Effector CD4-positive, alpha-beta T cell (primary cell): ENCODE measurements around the gene MPPED2.

Experiments
- DNase-seq: peaks from one replicate; pipeline ENCODE4 v3.0.0-alpha.2; 2020

Gene MPPED2

GRCh38 chr11:30447058-30447640, 139.0 kb downstream of the MPPED2 start:
- no peak for DNase-seq

GRCh38 chr11:30446520-30446919, 139.6 kb downstream of the MPPED2 start:
- no peak for DNase-seq

GRCh38 chr11:30445056-30445455, 141.1 kb downstream of the MPPED2 start:
- no peak for DNase-seq

GRCh38 chr11:30440510-30440909, 145.6 kb downstream of the MPPED2 start:
- no peak for DNase-seq

- no peak for DNase-seq
Measured at GRCh38 chr11:30436801-30437200, 149.4 kb downstream of the MPPED2 start.

- no peak for DNase-seq
Measured at GRCh38 chr11:30435488-30435887, 150.7 kb downstream of the MPPED2 start.

GRCh38 chr11:30434901-30435300, 151.3 kb downstream of the MPPED2 start:
- no peak for DNase-seq

- no peak for DNase-seq
Measured at GRCh38 chr11:30433831-30434230, 152.3 kb downstream of the MPPED2 start.

- no peak for DNase-seq
Measured at GRCh38 chr11:30432716-30433115, 153.4 kb downstream of the MPPED2 start.

GRCh38 chr11:30432178-30432577, 154.0 kb downstream of the MPPED2 start:
- no peak for DNase-seq

- no peak for DNase-seq
Measured at GRCh38 chr11:30431127-30431814, 154.9 kb downstream of the MPPED2 start.

- DNase-seq = no peak
Measured at GRCh38 chr11:30429550-30429949, 156.6 kb downstream of the MPPED2 start.

- DNase-seq = no peak
Measured at GRCh38 chr11:30426781-30427180, 159.4 kb downstream of the MPPED2 start.

- no peak for DNase-seq
Measured at GRCh38 chr11:30424844-30425243, 161.3 kb downstream of the MPPED2 start.

- DNase-seq = no peak
Measured at GRCh38 chr11:30424321-30424720, 161.8 kb downstream of the MPPED2 start.

- no peak for DNase-seq
Measured at GRCh38 chr11:30423886-30424285, 162.3 kb downstream of the MPPED2 start.

- no peak for DNase-seq
Measured at GRCh38 chr11:30423279-30423648, 162.9 kb downstream of the MPPED2 start.

- DNase-seq = no peak
Measured at GRCh38 chr11:30422447-30423278, 163.5 kb downstream of the MPPED2 start.

GRCh38 chr11:30420233-30420787, 165.8 kb downstream of the MPPED2 start:
- DNase-seq = no peak

GRCh38 chr11:30414806-30415205, 171.3 kb downstream of the MPPED2 start:
- DNase-seq = no peak

GRCh38 chr11:30414244-30414643, 171.9 kb downstream of the MPPED2 start:
- no peak for DNase-seq

GRCh38 chr11:30412509-30412908, 173.6 kb downstream of the MPPED2 start:
- no peak for DNase-seq

- no peak for DNase-seq
Measured at GRCh38 chr11:30411383-30411782, 174.8 kb downstream of the MPPED2 start.
